Activated T-helper 17 cell treated with anti-CD3 and anti-CD28 coated beads, Interleukin-2, amount 50 U/mL, for 72 hours (primary cell): ENCODE results near the gene TMTC2. TPM values are rescaled to one million over a fixed set of nuclear protein-coding genes. Genes with fewer than 3 reads are reported as not detected.
A peak's percentile ranks its signal among the peaks of the same experiment; 100 is the strongest.

Experiments used
- ATAC-seq: fragments of 150-1000 bp; cut with Tn5 transposase; replicated peaks from 2 replicates; pipeline ENCODE4 v1.10.0; 2021; ENCODE audit warnings: mild to moderate bottlenecking, moderate library complexity
- H3K27ac Mint-ChIP-seq: one replicate; pipeline ENCODE4 v1.8.0; 2022; ENCODE audit warnings: mixed read lengths
- H3K27me3 Mint-ChIP-seq: one replicate; pipeline ENCODE4 v1.8.0; 2022; ENCODE audit warnings: mixed read lengths
- H3K36me3 Mint-ChIP-seq: one replicate; pipeline ENCODE4 v1.8.0; 2022; ENCODE audit warnings: low read depth, mild to moderate bottlenecking, mixed read lengths
- H3K4me1 Mint-ChIP-seq: one replicate; pipeline ENCODE4 v1.8.0; 2022; ENCODE audit warnings: mixed read lengths
- H3K4me3 Mint-ChIP-seq: one replicate; pipeline ENCODE4 v1.8.0; 2022; ENCODE audit warnings: mild to moderate bottlenecking, mixed read lengths
- H3K9me3 Mint-ChIP-seq: one replicate; pipeline ENCODE4 v1.8.0; 2022; ENCODE audit warnings: mixed read lengths
- total RNA-seq, 2 donors: library from RNA; stranded (reverse); gene quantifications; one replicate each; pipeline ENCODE4 v1.2.3, GENCODE V29; 2022

TMTC2 gene
- total RNA-seq, 2 donors from 2014 or later, result 5.8 to 11.2 TPM

GRCh38 chr12:82873309-82873708, 186.6 kb downstream of the TMTC2 start:
- no peaks in the 10 kb centered on the region for H3K27me3 Mint-ChIP-seq
- ATAC-seq, result no peak
- no peaks in the 10 kb centered on the region for H3K4me1 Mint-ChIP-seq
- H3K4me3 Mint-ChIP-seq, result no peak overlapping the region
- no peak overlapping the region for H3K27ac Mint-ChIP-seq
- no peaks in the 10 kb centered on the region for H3K9me3 Mint-ChIP-seq
- H3K36me3 Mint-ChIP-seq, result no peaks in the 10 kb centered on the region

GRCh38 chr12:82873951-82874350, 187.2 kb downstream of the TMTC2 start:
- Mint-ChIP-seq H3K4me3 (no peak overlapping the region), H3K27me3 (no peaks in the 10 kb centered on the region), H3K36me3 (no peaks in the 10 kb centered on the region), H3K4me1 (no peaks in the 10 kb centered on the region), H3K27ac (no peak overlapping the region), H3K9me3 (no peaks in the 10 kb centered on the region)
- ATAC-seq, result no peak

GRCh38 chr12:82874945-82875344, 188.2 kb downstream of the TMTC2 start:
- peak; percentile 95 for ATAC-seq
- Mint-ChIP-seq H3K4me1 (no peaks in the 10 kb centered on the region), H3K27ac (no peak overlapping the region)

GRCh38 chr12:82876075-82876474, 189.4 kb downstream of the TMTC2 start:
- H3K27ac Mint-ChIP-seq, result no peak overlapping the region
- ATAC-seq, result no peak
- no peak overlapping the region for H3K4me3 Mint-ChIP-seq
- H3K4me1 Mint-ChIP-seq, result no peaks in the 10 kb centered on the region
- no peaks in the 10 kb centered on the region for H3K9me3 Mint-ChIP-seq
- H3K27me3 Mint-ChIP-seq, result no peaks in the 10 kb centered on the region
- H3K36me3 Mint-ChIP-seq, result no peaks in the 10 kb centered on the region

More at GRCh38 chr12:82874945-82875344, 188.2 kb downstream of the TMTC2 start:
- Mint-ChIP-seq H3K27me3 (no peaks in the 10 kb centered on the region), H3K9me3 (no peaks in the 10 kb centered on the region), H3K4me3 (no peak overlapping the region), H3K36me3 (no peaks in the 10 kb centered on the region)

- Mint-ChIP-seq H3K36me3 (no peaks in the 10 kb centered on the region), H3K9me3 (no peaks in the 10 kb centered on the region), H3K27me3 (no peaks in the 10 kb centered on the region), H3K4me3 (no peak overlapping the region), H3K4me1 (no peaks in the 10 kb centered on the region), H3K27ac (no peak overlapping the region)
- no peak for ATAC-seq
Observed at GRCh38 chr12:82877963-82878362, 191.3 kb downstream of the TMTC2 start.

GRCh38 chr12:82880442-82880901, 193.8 kb downstream of the TMTC2 start:
- no peak overlapping the region for H3K4me3 Mint-ChIP-seq
- no peaks in the 10 kb centered on the region for H3K9me3 Mint-ChIP-seq
- no peak for ATAC-seq
- no peak overlapping the region for H3K27ac Mint-ChIP-seq
- no peaks in the 10 kb centered on the region for H3K36me3 Mint-ChIP-seq
- no peaks in the 10 kb centered on the region for H3K4me1 Mint-ChIP-seq
- H3K27me3 Mint-ChIP-seq, result no peaks in the 10 kb centered on the region

GRCh38 chr12:82883394-82884355, 197.0 kb downstream of the TMTC2 start:
- H3K27ac Mint-ChIP-seq, result no peak overlapping the region
- H3K4me1 Mint-ChIP-seq, result no peaks in the 10 kb centered on the region
- no peak for ATAC-seq
- no peak overlapping the region for H3K4me3 Mint-ChIP-seq
- H3K27me3 Mint-ChIP-seq, result no peaks in the 10 kb centered on the region
- no peaks in the 10 kb centered on the region for H3K36me3 Mint-ChIP-seq
- no peaks in the 10 kb centered on the region for H3K9me3 Mint-ChIP-seq

- Mint-ChIP-seq H3K4me3 (no peak overlapping the region), H3K9me3 (no peaks in the 10 kb centered on the region), H3K4me1 (no peaks in the 10 kb centered on the region), H3K27ac (no peak overlapping the region), H3K36me3 (no peaks in the 10 kb centered on the region), H3K27me3 (no peaks in the 10 kb centered on the region)
- no peak for ATAC-seq
Observed at GRCh38 chr12:82886671-82887340, 200.1 kb downstream of the TMTC2 start.

- Mint-ChIP-seq H3K27me3 (no peaks in the 10 kb centered on the region), H3K9me3 (no peaks in the 10 kb centered on the region), H3K4me1 (no peaks in the 10 kb centered on the region), H3K4me3 (no peak overlapping the region), H3K36me3 (no peaks in the 10 kb centered on the region), H3K27ac (no peak overlapping the region)
- no peak for ATAC-seq
Observed at GRCh38 chr12:82893896-82894295, 207.2 kb downstream of the TMTC2 start.

- no peaks in the 10 kb centered on the region for H3K4me1 Mint-ChIP-seq
- no peak for ATAC-seq
Observed at GRCh38 chr12:82896277-82896676, 209.6 kb downstream of the TMTC2 start.

GRCh38 chr12:82896979-82897378, 210.3 kb downstream of the TMTC2 start:
- Mint-ChIP-seq H3K4me1 (no peaks in the 10 kb centered on the region), H3K36me3 (no peaks in the 10 kb centered on the region), H3K27ac (no peak overlapping the region), H3K9me3 (no peaks in the 10 kb centered on the region), H3K4me3 (no peak overlapping the region), H3K27me3 (no peaks in the 10 kb centered on the region)
- no peak for ATAC-seq

More at GRCh38 chr12:82896277-82896676, 209.6 kb downstream of the TMTC2 start:
- Mint-ChIP-seq H3K27ac (no peak overlapping the region), H3K27me3 (no peaks in the 10 kb centered on the region), H3K9me3 (no peaks in the 10 kb centered on the region), H3K4me3 (no peak overlapping the region), H3K36me3 (no peaks in the 10 kb centered on the region)

- H3K36me3 Mint-ChIP-seq, result no peaks in the 10 kb centered on the region
- H3K4me3 Mint-ChIP-seq, result no peak overlapping the region
- H3K27ac Mint-ChIP-seq, result no peak overlapping the region
- no peaks in the 10 kb centered on the region for H3K9me3 Mint-ChIP-seq
- no peaks in the 10 kb centered on the region for H3K4me1 Mint-ChIP-seq
- no peak for ATAC-seq
- no peaks in the 10 kb centered on the region for H3K27me3 Mint-ChIP-seq
Observed at GRCh38 chr12:82898441-82898840, 211.7 kb downstream of the TMTC2 start.

GRCh38 chr12:82904219-82904790, 217.6 kb downstream of the TMTC2 start:
- Mint-ChIP-seq H3K36me3 (no peaks in the 10 kb centered on the region), H3K27me3 (no peaks in the 10 kb centered on the region), H3K9me3 (no peaks in the 10 kb centered on the region), H3K4me1 (no peaks in the 10 kb centered on the region), H3K4me3 (no peak overlapping the region), H3K27ac (no peak overlapping the region)
- peak; percentile 37 for ATAC-seq

GRCh38 chr12:82910246-82910893, 223.7 kb downstream of the TMTC2 start:
- H3K9me3 Mint-ChIP-seq, result no peaks in the 10 kb centered on the region
- ATAC-seq, result no peak
- H3K4me1 Mint-ChIP-seq, result no peaks in the 10 kb centered on the region
- H3K27ac Mint-ChIP-seq, result no peak overlapping the region
- H3K36me3 Mint-ChIP-seq, result no peaks in the 10 kb centered on the region
- H3K4me3 Mint-ChIP-seq, result no peak overlapping the region
- no peaks in the 10 kb centered on the region for H3K27me3 Mint-ChIP-seq
